K562 (cell line): ENCODE data around the gene TBX19. TPM values are rescaled to one million over a fixed set of nuclear protein-coding genes. Genes with fewer than 3 reads are reported as not detected.

ENCODE experiments used
- CBX1 ChIP-seq: sonication (generic); IDR thresholded peaks from 2 replicates; pipeline ENCODE4 v1.6.1; 2016; ENCODE audit warnings: antibody characterized with exemption, low read depth, mild to moderate bottlenecking
- CBX2 ChIP-seq: fragments of 200-600 bp; sonication (generic); IDR thresholded peaks from one replicate; pipeline ENCODE4 v1.6.1; 2012; ENCODE audit warnings: mild to moderate bottlenecking, low read length, inconsistent platforms; ENCODE audit not compliant: insufficient read depth, poor library complexity, severe bottlenecking
- COPS2 ChIP-seq: fragments of 450-650 bp; conservative IDR thresholded peaks from 2 replicates; pipeline ENCODE4 v1.6.1; 2016; ENCODE audit warnings: mild to moderate bottlenecking, moderate library complexity
- DIDO1 ChIP-seq: fragments of 450-650 bp; IDR thresholded peaks from 2 replicates; pipeline ENCODE4 v1.6.1; 2016; ENCODE audit warnings: low read depth, missing biosample characterization, missing genetic modification characterization
- HDAC1 ChIP-seq, 2 experiments: fragments of 450-650 bp; IDR thresholded peaks; 2 replicates each; pipeline ENCODE4 v1.6.1; 2016 to 2017; ENCODE audit warnings: inconsistent platforms in 1 of 2, mild to moderate bottlenecking in 1 of 2, moderate library complexity in 1 of 2
- ILK ChIP-seq: fragments of 450-650 bp; IDR thresholded peaks from 2 replicates; pipeline ENCODE4 v1.6.1; 2016; ENCODE audit warnings: missing genetic modification characterization, low read depth, mild to moderate bottlenecking, missing compliant biosample characterization, moderate library complexity, borderline replicate concordance
- MCM3 ChIP-seq: fragments of 450-650 bp; IDR thresholded peaks from 2 replicates; pipeline ENCODE4 v1.6.1; 2016
- MCM5 ChIP-seq: fragments of 450-650 bp; IDR thresholded peaks from 2 replicates; pipeline ENCODE4 v1.6.1; 2016; ENCODE audit warnings: low read depth
- STAT5A ChIP-seq: IDR thresholded peaks from 2 replicates; pipeline ENCODE4 v1.6.1; 2012; ENCODE audit warnings: low read length, inconsistent platforms, borderline replicate concordance
- ZFP1 ChIP-seq: fragments of 450-650 bp; formaldehyde crosslinking; IDR thresholded peaks from 2 replicates; pipeline ENCODE4 v1.4.0; 2020; ENCODE audit warnings: mild to moderate bottlenecking, mixed read lengths
- ZNF584 ChIP-seq: fragments of 200-800 bp; sonication (Bioruptor generic); IDR thresholded peaks from 2 replicates; pipeline ENCODE4 v1.6.1; 2016; ENCODE audit warnings: low read depth, mild to moderate bottlenecking, missing genetic modification characterization, missing compliant biosample characterization
- polyA plus RNA-seq, 8 experiments: library from polyadenylated mRNA; depleted of rRNA in 4 of 8; stranded (reverse) in 5 of 8; unstranded in 3 of 8; fragments of >200 nt; fragmentation: Nextera tagmentation in 2 of 8; fragmentation: Illumina TruSeq in 1 of 8; extraction: Ambion mirVana in 2 of 8; extraction: Trizol in 1 of 8; gene quantifications; 2 replicates each; pipeline versions ENCODE4 v1.2.1 to v1.2.3, GENCODE V29; 2011 to 2014; ENCODE audit warnings: inconsistent platforms in 1 of 8, missing spikeins in 1 of 8
- total RNA-seq, 7 experiments: library from RNA; depleted of rRNA in 6 of 7; stranded (reverse); fragments of >200 nt in 6 of 7; fragmentation: Illumina TruSeq in 2 of 7; extraction: Trizol in 2 of 7; gene quantifications; 2 replicates each; pipeline versions ENCODE4 v1.2.1 to v1.2.3, GENCODE V29; 2011 to 2021; ENCODE audit warnings: low replicate concordance in 1 of 7
- TF ChIP-seq, protein P1 (sequence below), 2 experiments: fragments of 450-650 bp in 1 of 2; sonication (generic) in 1 of 2; formaldehyde crosslinking in 1 of 2; IDR thresholded peaks; 2 replicates each; pipeline versions ENCODE4 v1.7.1 to v1.9.0; 2016 to 2022; ENCODE audit warnings: inconsistent platforms in 1 of 2, mild to moderate bottlenecking in 1 of 2, missing genetic modification reagents in 1 of 2
- TF ChIP-seq, protein P2 (sequence below): fragments of 450-650 bp; formaldehyde crosslinking; IDR thresholded peaks from 2 replicates; pipeline ENCODE4 v1.4.0; 2020; ENCODE audit warnings: mild to moderate bottlenecking, mixed read lengths
- TF ChIP-seq, protein P3 (sequence below): fragments of 450-650 bp; IDR thresholded peaks from 2 replicates; pipeline ENCODE4 v1.6.1; 2016; ENCODE audit warnings: antibody characterized with exemption

TBX19 gene
- total and polyA plus RNA-seq, 9 of the 15 experiments (the other 6 are each of a cell fraction or from before 2014, with no cell fraction given) = 0.32 to 3.1 (median 0.95) TPM

DNA sequence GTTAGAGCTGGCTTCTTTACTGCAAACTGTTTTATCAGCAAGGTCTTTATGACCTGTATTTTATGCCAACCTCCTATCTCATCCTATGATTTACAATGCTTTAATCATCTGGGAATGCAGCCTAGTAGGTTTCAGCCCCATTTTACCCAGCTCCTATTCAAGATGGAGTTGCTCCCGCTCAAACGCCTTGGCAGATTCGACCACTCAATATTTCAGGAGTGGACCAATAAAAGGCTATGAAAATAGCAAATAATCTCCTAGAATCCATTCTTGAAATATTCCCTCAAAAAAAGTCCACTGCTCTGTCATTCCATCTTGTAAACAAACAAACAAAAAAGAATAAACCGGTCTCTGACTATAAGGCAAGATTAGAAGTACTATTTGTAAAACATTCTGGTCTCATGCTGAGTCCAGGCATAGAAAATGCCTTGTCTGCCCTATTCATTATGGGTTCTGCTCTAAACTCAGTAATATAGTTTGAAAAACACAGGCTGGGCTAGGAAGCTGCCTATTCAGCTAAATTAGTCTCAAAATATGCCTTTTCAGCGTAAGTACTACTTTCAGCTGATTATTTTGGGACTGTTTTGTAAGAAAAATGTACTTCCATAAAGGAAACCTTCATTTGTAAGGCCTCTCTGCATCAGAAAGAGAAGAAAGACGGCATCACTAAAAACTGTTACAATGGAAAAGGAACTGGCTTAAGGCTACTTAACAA lies 53.0 kb downstream of the TBX19 start (continued):
- TF ChIP-seq, protein P1, sequence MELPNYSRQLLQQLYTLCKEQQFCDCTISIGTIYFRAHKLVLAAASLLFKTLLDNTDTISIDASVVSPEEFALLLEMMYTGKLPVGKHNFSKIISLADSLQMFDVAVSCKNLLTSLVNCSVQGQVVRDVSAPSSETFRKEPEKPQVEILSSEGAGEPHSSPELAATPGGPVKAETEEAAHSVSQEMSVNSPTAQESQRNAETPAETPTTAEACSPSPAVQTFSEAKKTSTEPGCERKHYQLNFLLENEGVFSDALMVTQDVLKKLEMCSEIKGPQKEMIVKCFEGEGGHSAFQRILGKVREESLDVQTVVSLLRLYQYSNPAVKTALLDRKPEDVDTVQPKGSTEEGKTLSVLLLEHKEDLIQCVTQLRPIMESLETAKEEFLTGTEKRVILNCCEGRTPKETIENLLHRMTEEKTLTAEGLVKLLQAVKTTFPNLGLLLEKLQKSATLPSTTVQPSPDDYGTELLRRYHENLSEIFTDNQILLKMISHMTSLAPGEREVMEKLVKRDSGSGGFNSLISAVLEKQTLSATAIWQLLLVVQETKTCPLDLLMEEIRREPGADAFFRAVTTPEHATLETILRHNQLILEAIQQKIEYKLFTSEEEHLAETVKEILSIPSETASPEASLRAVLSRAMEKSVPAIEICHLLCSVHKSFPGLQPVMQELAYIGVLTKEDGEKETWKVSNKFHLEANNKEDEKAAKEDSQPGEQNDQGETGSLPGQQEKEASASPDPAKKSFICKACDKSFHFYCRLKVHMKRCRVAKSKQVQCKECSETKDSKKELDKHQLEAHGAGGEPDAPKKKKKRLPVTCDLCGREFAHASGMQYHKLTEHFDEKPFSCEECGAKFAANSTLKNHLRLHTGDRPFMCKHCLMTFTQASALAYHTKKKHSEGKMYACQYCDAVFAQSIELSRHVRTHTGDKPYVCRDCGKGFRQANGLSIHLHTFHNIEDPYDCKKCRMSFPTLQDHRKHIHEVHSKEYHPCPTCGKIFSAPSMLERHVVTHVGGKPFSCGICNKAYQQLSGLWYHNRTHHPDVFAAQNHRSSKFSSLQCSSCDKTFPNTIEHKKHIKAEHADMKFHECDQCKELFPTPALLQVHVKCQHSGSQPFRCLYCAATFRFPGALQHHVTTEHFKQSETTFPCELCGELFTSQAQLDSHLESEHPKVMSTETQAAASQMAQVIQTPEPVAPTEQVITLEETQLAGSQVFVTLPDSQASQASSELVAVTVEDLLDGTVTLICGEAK (IDR thresholded peaks at IDR 0.05) = no peak
- TF ChIP-seq, protein P1 (CRISPR knock-in tag; IDR thresholded peaks at IDR 0.05) = no peak
- TF ChIP-seq, protein P2, sequence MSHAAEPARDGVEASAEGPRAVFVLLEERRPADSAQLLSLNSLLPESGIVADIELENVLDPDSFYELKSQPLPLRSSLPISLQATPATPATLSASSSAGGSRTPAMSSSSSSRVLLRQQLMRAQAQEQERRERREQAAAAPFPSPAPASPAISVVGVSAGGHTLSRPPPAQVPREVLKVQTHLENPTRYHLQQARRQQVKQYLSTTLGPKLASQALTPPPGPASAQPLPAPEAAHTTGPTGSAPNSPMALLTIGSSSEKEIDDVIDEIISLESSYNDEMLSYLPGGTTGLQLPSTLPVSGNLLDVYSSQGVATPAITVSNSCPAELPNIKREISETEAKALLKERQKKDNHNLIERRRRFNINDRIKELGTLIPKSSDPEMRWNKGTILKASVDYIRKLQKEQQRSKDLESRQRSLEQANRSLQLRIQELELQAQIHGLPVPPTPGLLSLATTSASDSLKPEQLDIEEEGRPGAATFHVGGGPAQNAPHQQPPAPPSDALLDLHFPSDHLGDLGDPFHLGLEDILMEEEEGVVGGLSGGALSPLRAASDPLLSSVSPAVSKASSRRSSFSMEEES (CRISPR knock-in tag) = no peak
- no peak for TF ChIP-seq CBX2
- no peak for TF ChIP-seq DIDO1 (tag)
- TF ChIP-seq, protein P3, sequence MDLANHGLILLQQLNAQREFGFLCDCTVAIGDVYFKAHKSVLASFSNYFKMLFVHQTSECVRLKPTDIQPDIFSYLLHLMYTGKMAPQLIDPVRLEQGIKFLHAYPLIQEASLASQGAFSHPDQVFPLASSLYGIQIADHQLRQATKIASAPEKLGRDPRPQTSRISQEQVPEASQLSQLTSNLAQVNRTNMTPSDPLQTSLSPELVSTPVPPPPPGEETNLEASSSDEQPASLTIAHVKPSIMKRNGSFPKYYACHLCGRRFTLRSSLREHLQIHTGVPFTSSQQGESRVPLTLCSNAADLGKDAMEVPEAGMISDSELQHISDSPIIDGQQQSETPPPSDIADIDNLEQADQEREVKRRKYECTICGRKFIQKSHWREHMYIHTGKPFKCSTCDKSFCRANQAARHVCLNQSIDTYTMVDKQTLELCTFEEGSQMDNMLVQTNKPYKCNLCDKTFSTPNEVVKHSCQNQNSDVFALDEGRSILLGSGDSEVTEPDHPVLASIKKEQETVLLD = no peak
- TF ChIP-seq COPS2 = no peak
- TF ChIP-seq CBX1 = no peak
- no peak for TF ChIP-seq STAT5A
- peak; percentile 43; the same call in 1 of the 2 replicates for TF ChIP-seq ILK (tag)
- no peak for TF ChIP-seq MCM5
- peak; percentile 73; the same call in 1 of the 2 replicates for TF ChIP-seq ZNF584 (CRISPR knock-in tag)
- no peak for TF ChIP-seq HDAC1 (IDR thresholded peaks at IDR 0.05)
- no peak for TF ChIP-seq MCM3
- no peak for TF ChIP-seq ZFP1
